Gastrocnemius medialis (tissue), 4 donors: ENCODE measurements around the gene LRMDA.

Experiments used
- CTCF ChIP-seq, 5 experiments: fragments of 450-650 bp in 3 of 5; fragments of 200-600 bp in 2 of 5; sonication (generic) in 2 of 5; IDR thresholded peaks in 4 of 5; conservative IDR thresholded peaks in 1 of 5; 1 replicate in 4 of 5; 2 replicates in 1 of 5; pipeline ENCODE4 v1.5.1; 2016 to 2019; ENCODE audit warnings: antibody characterized with exemption in 5 of 5, mild to moderate bottlenecking in 3 of 5, moderate library complexity in 3 of 5
- POLR2A ChIP-seq, 2 donors: fragments of 450-650 bp; IDR thresholded peaks; one replicate each; pipeline ENCODE4 v1.6.1; 2017; ENCODE audit warnings: antibody characterized with exemption in 2 of 2, mild to moderate bottlenecking in 2 of 2, moderate library complexity in 2 of 2

- TF ChIP-seq CTCF (IDR thresholded peaks at IDR 0.05 in 4 of 5, conservative IDR thresholded peaks at IDR 0.05 in 1 of 5), result no peak
- TF ChIP-seq POLR2A (IDR thresholded peaks at IDR 0.05), result no peak
Observed at GRCh38 chr10:76560338-76560737, 1128.9 kb downstream of the LRMDA start.
